HG02852 (cell line): Measurements from ENCODE around the gene TXNIP.

ENCODE experiments used
- ATAC-seq: cut with Tn5 transposase; IDR thresholded peaks from one replicate; pipeline ENCODE4 v1.9.1; 2021; ENCODE audit warnings: mild to moderate bottlenecking, moderate library complexity; ENCODE audit not compliant: unreplicated experiment

Gene TXNIP

GRCh38 chr1:145946477-145946986 lies 49.8 kb downstream of the TXNIP start:
- ATAC-seq: no peak

- no peak for ATAC-seq
Measured at GRCh38 chr1:145944532-145944931, 51.8 kb downstream of the TXNIP start.

- no peak for ATAC-seq
Measured at GRCh38 chr1:145942871-145943270, 53.5 kb downstream of the TXNIP start.
